ENCODE results near the gene TMCC1.

DNA sequence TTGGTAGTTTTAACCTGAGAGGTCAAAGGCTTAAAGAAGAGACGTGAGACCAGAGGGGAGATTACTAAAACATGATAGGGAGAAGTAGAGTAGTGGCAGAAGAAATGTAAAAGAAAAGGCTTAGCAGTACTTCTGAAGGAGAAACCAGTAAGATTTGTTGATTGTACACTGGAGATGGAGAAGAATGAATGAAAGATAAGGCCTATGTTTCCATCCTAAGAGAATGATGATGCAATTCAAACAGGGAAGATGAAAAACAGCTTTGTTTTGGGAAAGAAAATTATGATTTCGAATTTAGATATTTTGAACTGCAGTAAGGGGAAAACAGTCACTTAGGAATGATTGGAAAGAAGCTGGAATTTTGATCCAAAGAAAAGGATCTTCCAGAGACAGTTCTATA lies 189.6 kb downstream of the TMCC1 start:
- TF ChIP-seq, protein P1, sequence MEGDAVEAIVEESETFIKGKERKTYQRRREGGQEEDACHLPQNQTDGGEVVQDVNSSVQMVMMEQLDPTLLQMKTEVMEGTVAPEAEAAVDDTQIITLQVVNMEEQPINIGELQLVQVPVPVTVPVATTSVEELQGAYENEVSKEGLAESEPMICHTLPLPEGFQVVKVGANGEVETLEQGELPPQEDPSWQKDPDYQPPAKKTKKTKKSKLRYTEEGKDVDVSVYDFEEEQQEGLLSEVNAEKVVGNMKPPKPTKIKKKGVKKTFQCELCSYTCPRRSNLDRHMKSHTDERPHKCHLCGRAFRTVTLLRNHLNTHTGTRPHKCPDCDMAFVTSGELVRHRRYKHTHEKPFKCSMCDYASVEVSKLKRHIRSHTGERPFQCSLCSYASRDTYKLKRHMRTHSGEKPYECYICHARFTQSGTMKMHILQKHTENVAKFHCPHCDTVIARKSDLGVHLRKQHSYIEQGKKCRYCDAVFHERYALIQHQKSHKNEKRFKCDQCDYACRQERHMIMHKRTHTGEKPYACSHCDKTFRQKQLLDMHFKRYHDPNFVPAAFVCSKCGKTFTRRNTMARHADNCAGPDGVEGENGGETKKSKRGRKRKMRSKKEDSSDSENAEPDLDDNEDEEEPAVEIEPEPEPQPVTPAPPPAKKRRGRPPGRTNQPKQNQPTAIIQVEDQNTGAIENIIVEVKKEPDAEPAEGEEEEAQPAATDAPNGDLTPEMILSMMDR (IDR thresholded peaks at IDR 0.05) = no peak
- no peak for TF ChIP-seq POLR2A (IDR thresholded peaks at IDR 0.05)
